22Rv1 (cell line): Measurements from ENCODE around the gene WDFY1.

Experiments used
- H3K27ac ChIP-seq: fragments of 450-650 bp; 2 replicates; pipeline ENCODE4 v1.5.1; 2017
- CTCF ChIP-seq: fragments of 450-650 bp; IDR thresholded peaks from 2 replicates; pipeline ENCODE4 v1.5.1; 2017; ENCODE audit warnings: mild to moderate bottlenecking
- ZFX ChIP-seq: fragments of 450-650 bp; IDR thresholded peaks from 2 replicates; pipeline ENCODE4 v1.6.1; 2017; ENCODE audit warnings: antibody characterized with exemption, borderline replicate concordance

The WDFY1 gene

GRCh38 chr2:223959688-223960087, 14.6 kb upstream of the WDFY1 start:
- no peak for TF ChIP-seq ZFX
- TF ChIP-seq CTCF, result no peak
- no peak overlapping the region for H3K27ac ChIP-seq

- TF ChIP-seq ZFX, result no peak
- no peak for TF ChIP-seq CTCF
- H3K27ac ChIP-seq, result peak within 1 kb of the TSS; percentile 61
Observed at GRCh38 chr2:223957092-223957851, 12.1 kb upstream of the WDFY1 start, which contains the start of gene MRPL44. Gene MRPL44, plus strand, starts transcription at chr2:223957463. Its CDS starts 10 bp downstream, at chr2:223957473.

- no peak overlapping the region for H3K27ac ChIP-seq
- TF ChIP-seq ZFX (no peak), CTCF (no peak)
Observed at GRCh38 chr2:223956300-223956699, 11.2 kb upstream of the WDFY1 start.

DNA sequence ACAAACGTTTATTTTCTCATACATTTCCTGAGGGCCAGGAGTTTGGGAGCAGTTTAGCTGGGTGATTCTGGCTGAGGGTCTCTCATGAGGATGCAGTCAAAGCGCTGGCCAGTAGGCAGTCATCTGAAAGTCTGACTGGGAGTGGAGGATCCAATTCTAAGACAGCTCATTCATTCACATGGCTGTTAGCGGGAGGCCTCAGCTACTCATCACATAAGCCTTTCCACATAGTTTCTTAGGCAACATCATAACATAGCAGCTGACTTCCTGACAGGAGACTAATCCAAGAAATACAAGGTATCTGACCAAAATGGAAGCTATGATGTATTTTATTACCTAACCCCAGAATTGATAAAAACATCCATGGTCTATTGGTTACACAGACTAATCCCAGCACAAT, 9.3 kb upstream of the WDFY1 start:
- TF ChIP-seq ZFX (no peak), CTCF (no peak)
- H3K27ac ChIP-seq, result no peak overlapping the region

- peak overlapping the region; percentile 30; the same call in 1 of the 2 replicates for H3K27ac ChIP-seq
- no peak for TF ChIP-seq CTCF
Observed at GRCh38 chr2:223952280-223952968, 7.3 kb upstream of the WDFY1 start.

DNA sequence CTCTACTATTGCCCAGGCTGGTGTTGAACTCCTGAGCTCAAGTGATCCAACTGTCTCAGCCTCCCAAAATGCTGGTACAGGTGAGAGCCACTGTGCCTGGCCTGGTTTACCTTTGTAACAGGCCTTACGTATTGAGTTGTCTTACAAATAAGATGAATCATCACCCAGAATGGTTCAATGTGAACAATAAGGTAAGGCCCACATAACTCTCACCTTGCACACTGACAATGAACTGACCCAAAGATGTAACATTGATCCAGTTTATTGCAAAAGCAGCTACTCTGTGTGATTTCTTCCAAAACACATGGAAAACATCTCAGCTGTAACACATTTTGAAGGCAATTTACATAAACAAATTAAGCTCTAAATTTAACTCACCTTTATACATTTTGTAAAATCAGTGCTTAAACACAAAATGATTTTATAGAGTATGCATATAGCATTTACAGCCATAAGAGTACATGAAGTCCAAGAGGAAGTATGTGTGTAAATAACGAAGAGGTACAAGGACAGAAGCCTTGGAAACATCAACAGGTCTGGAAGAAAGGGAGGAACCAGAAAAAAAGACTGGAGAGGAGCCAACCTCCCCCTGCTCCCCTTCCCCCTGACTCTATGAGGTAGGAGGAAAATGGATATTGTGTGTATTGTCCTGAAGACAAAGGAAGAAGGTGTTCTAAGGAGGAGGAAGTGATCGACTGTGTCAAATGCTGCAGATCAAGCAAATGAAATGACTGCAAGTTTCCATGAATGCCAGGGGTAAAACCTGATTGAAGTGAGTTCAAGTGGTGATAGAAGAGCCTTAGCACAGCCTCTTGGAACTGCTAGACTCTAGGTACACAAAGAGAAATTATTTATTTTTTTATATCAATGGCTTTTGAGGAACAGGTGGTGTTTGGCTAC, 5.6 kb upstream of the WDFY1 start:
- TF ChIP-seq CTCF, result no peak
- no peak for TF ChIP-seq ZFX
- peak overlapping the region; percentile 36 for H3K27ac ChIP-seq
